Measurements from ENCODE around the gene NRTN.

The NRTN gene

GRCh38 chr19:5786593-5787408 is 18.1 kb upstream of the NRTN start:
- no peak for TF ChIP-seq CTCF (IDR thresholded peaks at IDR 0.05; ENCODE audit: extremely low read depth, missing control alignments)
- DNase-seq (ENCODE audit: low spot score), result no peak

GRCh38 chr19:5787409-5788182 is 17.3 kb upstream of the NRTN start:
- no peak for TF ChIP-seq CTCF (IDR thresholded peaks at IDR 0.05; ENCODE audit: extremely low read depth, missing control alignments)
- no peak for DNase-seq (ENCODE audit: low spot score)

DNA sequence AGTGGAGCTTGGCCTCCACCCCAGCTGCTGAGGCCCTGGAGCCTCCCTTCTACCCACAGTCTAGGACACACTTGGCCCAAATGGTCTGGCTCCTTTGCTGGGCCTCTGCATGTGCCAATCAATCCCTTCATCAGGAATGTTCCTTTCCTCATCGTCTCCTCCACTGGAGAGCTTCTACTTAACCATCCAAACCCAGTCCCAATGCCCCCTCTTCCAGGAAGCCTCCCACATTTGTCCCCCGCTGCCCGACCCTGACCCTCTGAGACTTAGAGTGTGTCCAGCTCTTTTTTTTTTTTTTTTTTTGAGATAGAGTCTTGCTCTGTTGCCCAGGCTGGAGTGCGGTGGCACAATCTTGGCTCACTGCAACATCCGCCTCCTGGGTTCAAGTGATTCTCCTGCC is 16.4 kb upstream of the NRTN start:
- DNase-seq (ENCODE audit: low spot score), result no peak
- TF ChIP-seq CTCF (IDR thresholded peaks at IDR 0.05; ENCODE audit: extremely low read depth, missing control alignments), result no peak

DNA sequence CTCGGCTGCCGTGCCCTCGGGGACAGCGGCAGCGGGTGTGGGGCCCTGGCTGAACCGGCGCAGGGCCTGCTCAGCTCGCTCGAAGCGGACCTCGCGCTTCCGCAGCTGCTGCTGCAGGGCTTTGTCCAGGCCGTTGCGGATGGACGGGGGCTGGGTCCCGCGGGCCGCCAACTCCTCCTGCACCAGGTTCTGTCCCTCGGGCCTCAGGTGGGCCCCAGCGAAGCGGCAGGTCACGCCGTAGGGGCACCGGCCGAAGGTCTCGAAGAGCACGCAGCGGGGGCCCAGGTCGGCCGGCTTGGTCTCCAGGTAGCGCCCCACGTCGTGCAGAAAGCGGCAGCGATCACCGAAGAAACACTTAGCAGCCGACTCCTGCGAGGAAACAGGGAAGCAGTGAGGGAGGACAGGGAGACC is 15.5 kb upstream of the NRTN start:
- TF ChIP-seq CTCF (IDR thresholded peaks at IDR 0.05; ENCODE audit: extremely low read depth, missing control alignments), result no peak

DNA sequence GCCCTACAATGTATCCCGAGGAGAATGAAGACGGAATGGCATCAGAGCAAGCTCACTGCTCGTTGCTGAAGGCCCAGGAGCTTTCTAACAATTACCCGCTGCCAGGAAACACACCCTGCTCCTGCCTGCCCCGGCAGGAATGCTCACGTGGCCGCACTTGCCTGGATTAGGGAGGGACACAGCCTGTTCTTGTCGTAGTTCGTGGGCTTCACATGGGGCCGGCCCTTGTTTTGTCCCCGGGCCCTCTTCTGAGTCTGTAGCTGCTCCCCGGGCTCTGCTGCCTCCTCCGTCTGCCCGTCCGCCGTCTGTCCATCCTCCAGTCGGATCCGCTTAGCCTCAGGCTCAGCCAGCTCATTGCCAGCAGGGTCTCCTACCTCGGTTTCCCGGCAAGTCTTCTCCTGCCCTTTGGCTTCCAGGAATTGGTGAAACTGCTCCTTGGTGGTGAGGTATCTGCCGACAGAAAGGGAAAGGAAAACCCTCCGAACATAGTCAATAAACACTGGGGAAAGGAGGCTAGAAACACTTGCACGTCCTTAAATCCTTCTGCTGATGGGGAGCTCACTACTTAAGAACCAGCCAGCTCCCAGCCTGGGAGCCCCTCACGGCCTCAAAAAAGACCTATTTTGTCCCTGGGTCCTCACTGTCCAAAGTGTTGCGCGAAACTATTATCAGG is 14.8 kb upstream of the NRTN start:
- DNase-seq (ENCODE audit: low spot score), result no peak
- no peak for TF ChIP-seq CTCF (IDR thresholded peaks at IDR 0.05; ENCODE audit: extremely low read depth, missing control alignments)

More for the DNA sequence above, 15.5 kb upstream of the NRTN start:
- DNase-seq (ENCODE audit: low spot score), result no peak

DNA sequence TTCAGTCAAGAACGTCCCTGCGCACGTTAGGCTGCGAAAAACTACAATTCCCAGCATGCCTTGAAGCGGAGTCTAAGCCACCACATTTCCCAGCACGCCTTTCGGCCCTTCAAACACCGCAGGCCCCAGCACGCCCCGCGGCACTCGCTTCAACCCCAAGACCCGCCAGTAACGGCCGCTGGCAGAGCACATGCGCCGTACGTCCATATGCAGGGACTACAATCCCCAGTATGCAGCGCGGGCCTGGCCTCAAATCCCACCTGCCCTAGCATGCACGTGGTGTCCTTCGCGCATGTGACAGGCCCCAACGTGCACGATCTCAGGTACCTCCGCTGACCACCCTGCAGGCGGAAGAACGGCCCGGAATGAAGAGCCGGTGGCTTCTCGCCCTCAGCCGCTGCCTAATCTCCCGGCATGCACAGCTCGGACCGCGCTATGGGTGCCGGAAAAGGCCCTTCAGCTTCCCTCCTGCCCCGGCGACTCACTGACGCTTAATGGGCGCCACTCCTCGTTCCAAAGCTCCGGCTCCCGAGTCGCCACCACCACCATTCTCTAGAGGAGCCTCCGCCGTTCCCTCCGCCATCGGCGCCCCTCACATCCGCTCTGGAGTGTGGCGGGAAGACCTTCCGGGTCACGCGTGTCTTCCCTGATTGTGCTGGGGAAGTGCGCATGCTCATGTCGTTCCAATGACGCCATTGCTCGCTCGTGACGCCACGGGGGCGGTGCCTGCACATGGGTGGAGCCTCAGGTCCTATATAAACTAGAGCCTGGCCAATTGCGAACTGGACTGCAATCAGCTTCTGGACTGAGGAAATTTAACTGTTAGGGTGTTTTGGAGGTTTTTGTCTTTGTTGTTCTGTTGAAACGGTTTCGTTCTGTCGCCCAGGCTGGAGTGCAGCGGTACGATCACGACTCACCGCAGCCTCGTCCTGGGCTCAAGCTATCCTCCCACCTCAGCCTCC is 14.0 kb upstream of the NRTN start, which contains the start of gene DUS3L:
Gene DUS3L (minus strand): TSS at position 605 of the 962 bp plus-strand sequence. CDS start 22 bp downstream, at position 583.
- TF ChIP-seq CTCF (IDR thresholded peaks at IDR 0.05; ENCODE audit: extremely low read depth, missing control alignments), result no peak
- DNase-seq (ENCODE audit: low spot score), result peak; percentile 99

Data from GM20000 (cell line).